Endodermal cell (in vitro differentiated cells): ENCODE results near the gene IHH. TPM values are rescaled to one million over a fixed set of nuclear protein-coding genes. Genes with fewer than 3 reads are reported as not detected.
A peak's percentile ranks its signal among the peaks of the same experiment; 100 is the strongest.

ENCODE experiments used
- DNase-seq: peaks from one replicate; pipeline ENCODE4 v3.0.0-alpha.2; 2017
- H3K27ac ChIP-seq: 2 replicates; pipeline ENCODE4 v1.5.1; 2013; ENCODE audit warnings: mild to moderate bottlenecking, low read depth, low read length, moderate library complexity
- H3K27me3 ChIP-seq: 2 replicates; pipeline ENCODE4 v1.6.1; 2013; ENCODE audit warnings: mild to moderate bottlenecking, low read length, moderate library complexity; ENCODE audit not compliant: insufficient read depth, control insufficient read depth, poor library complexity, severe bottlenecking
- H3K36me3 ChIP-seq: 2 replicates; pipeline ENCODE4 v1.7.0; 2013; ENCODE audit warnings: mild to moderate bottlenecking, low read length, moderate library complexity; ENCODE audit not compliant: control insufficient read depth, insufficient read depth
- H3K4me1 ChIP-seq: one replicate; pipeline ENCODE4 v1.7.0; 2013; ENCODE audit warnings: low read length; ENCODE audit not compliant: control insufficient read depth, insufficient read depth
- H3K4me3 ChIP-seq: 2 replicates; pipeline ENCODE4 v1.5.1; 2013; ENCODE audit warnings: mild to moderate bottlenecking, low read length, moderate library complexity
- H3K9ac ChIP-seq: 2 replicates; pipeline ENCODE4 v1.6.1; 2013; ENCODE audit warnings: mild to moderate bottlenecking, low read length, moderate library complexity; ENCODE audit not compliant: poor library complexity, severe bottlenecking; ENCODE audit errors: extremely low read depth
- H3K9me3 ChIP-seq: 2 replicates; pipeline ENCODE4 v1.6.1; 2013; ENCODE audit warnings: mild to moderate bottlenecking, low read length, moderate library complexity; ENCODE audit not compliant: control insufficient read depth
- H3K27ac Mint-ChIP-seq: 2 replicates; pipeline ENCODE4 v1.8.0; 2020; ENCODE audit warnings: mixed read lengths
- H3K27me3 Mint-ChIP-seq: 2 replicates; pipeline ENCODE4 v1.8.0; 2021; ENCODE audit warnings: mild to moderate bottlenecking, mixed read lengths; ENCODE audit not compliant: insufficient read depth
- H3K36me3 Mint-ChIP-seq: 2 replicates; pipeline ENCODE4 v1.8.0; 2020; ENCODE audit warnings: low read depth, mixed read lengths
- H3K4me1 Mint-ChIP-seq: 2 replicates; pipeline ENCODE4 v1.8.0; 2020; ENCODE audit warnings: mixed read lengths
- H3K4me3 Mint-ChIP-seq: 2 replicates; pipeline ENCODE4 v1.8.0; 2020; ENCODE audit warnings: mild to moderate bottlenecking, moderate library complexity, mixed read lengths
- H3K9me3 Mint-ChIP-seq: 2 replicates; pipeline ENCODE4 v1.8.0; 2020; ENCODE audit warnings: mild to moderate bottlenecking, mixed read lengths
- WGBS, 2 experiments: methylation state at CpG; one replicate each; pipeline versions ENCODE4 v1.1.5 to v1.1.7; 2013; ENCODE audit warnings: missing lambda C conversion rate in 2 of 2, mixed read lengths in 1 of 2; ENCODE audit not compliant: insufficient coverage in 1 of 2, insufficient read length in 1 of 2; 5-methylcytosine and 5-hydroxymethylcytosine counted together
- total RNA-seq, 2 donors: library from RNA; stranded (reverse); fragmentation: NEBNext Ultra II Directional in 1 of 2; extraction: Animal tissue kit (Norgen Biotek cat#: 25700) in 1 of 2; gene quantifications; 2 replicates in 1 of 2; 3 replicates in 1 of 2; pipeline ENCODE4 v1.2.1, GENCODE V29; 2021
- TF ChIP-seq, protein P1 (sequence below): fragments of 200-600 bp; sonication (generic); conservative IDR thresholded peaks from 2 replicates; pipeline ENCODE4 v1.5.0; 2021; ENCODE audit warnings: antibody characterized with exemption, mild to moderate bottlenecking

Gene IHH
- total RNA-seq, 2 donors from 2014 or later = 2.1 to 10.3 TPM

DNA sequence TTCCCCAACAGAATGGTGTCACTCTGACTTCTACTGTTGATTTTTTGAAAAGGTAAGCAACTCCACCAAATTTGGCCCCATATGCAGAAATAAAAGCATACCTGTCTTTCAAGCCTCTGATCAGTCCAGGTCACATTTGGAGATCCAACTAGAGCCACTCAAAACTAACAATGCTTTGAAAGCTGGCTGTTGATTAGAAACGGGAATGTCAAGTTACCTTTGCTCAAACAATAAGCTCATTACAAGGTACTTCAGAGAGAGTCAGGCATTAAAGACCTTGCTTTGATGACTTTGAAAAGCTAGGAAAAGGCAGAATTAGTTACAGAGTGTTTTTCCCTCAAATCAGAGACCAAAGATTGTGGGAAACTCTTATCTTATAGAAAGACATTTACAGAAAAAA lies 4.8 kb upstream of the IHH start:
- H3K27ac Mint-ChIP-seq = no peak overlapping the region
- Histone ChIP-seq H3K4me3 (no peak overlapping the region), H3K36me3 (no peaks in the 10 kb centered on the region), H3K9me3 (no peaks in the 10 kb centered on the region), H3K27me3 (peaks cover 57% of the 10 kb centered on the region), H3K4me1 (peaks cover 10% of the 10 kb centered on the region), H3K27ac (no peak overlapping the region), H3K9ac (no peak overlapping the region)
- H3K4me1 Mint-ChIP-seq = peaks cover 29% of the 10 kb centered on the region
- no peak overlapping the region for H3K4me3 Mint-ChIP-seq
- H3K9me3 Mint-ChIP-seq = no peaks in the 10 kb centered on the region
- TF ChIP-seq, protein P1, sequence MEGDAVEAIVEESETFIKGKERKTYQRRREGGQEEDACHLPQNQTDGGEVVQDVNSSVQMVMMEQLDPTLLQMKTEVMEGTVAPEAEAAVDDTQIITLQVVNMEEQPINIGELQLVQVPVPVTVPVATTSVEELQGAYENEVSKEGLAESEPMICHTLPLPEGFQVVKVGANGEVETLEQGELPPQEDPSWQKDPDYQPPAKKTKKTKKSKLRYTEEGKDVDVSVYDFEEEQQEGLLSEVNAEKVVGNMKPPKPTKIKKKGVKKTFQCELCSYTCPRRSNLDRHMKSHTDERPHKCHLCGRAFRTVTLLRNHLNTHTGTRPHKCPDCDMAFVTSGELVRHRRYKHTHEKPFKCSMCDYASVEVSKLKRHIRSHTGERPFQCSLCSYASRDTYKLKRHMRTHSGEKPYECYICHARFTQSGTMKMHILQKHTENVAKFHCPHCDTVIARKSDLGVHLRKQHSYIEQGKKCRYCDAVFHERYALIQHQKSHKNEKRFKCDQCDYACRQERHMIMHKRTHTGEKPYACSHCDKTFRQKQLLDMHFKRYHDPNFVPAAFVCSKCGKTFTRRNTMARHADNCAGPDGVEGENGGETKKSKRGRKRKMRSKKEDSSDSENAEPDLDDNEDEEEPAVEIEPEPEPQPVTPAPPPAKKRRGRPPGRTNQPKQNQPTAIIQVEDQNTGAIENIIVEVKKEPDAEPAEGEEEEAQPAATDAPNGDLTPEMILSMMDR = no peak
- DNase-seq = no peak
- peaks cover 62% of the 10 kb centered on the region for H3K27me3 Mint-ChIP-seq
- H3K36me3 Mint-ChIP-seq = no peaks in the 10 kb centered on the region
- 75 to 86% methylated on average over 1 of the region's 1 CpG for WGBS, 2 experiments

DNA sequence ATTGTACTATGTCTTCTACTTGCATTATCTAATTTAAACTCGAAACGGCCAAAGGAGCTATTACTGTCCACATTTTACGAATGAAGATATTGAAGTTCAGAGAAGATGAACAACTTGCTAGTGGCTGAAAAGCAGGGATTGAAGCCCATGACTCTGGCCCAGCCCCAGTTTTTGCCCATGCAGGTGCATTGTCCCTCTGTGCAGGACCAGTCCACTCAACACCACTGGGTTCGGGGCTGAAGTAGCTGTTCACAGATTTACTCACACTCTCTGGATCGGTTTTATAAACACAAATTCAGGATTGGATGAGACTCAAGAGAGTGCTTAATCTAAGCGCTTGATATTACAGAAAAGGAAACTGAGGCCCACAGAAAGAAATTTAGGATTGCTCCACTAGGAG lies 1.4 kb upstream of the IHH start:
- DNase-seq = no peak
- peaks cover 87% of the 10 kb centered on the region for H3K27me3 ChIP-seq
- TF ChIP-seq, protein P1 = no peak
- H3K4me1 ChIP-seq = peaks cover 16% of the 10 kb centered on the region
- no peak overlapping the region for H3K27ac ChIP-seq
- no peak overlapping the region for H3K9ac ChIP-seq
- no peaks in the 10 kb centered on the region for H3K9me3 Mint-ChIP-seq
- no peak overlapping the region for H3K4me3 Mint-ChIP-seq
- no peaks in the 10 kb centered on the region for H3K36me3 ChIP-seq
- no peak overlapping the region for H3K27ac Mint-ChIP-seq
- peaks cover 26% of the 10 kb centered on the region for H3K4me1 Mint-ChIP-seq
- no peak overlapping the region for H3K4me3 ChIP-seq
- peaks cover 89% of the 10 kb centered on the region for H3K27me3 Mint-ChIP-seq
- H3K36me3 Mint-ChIP-seq = no peaks in the 10 kb centered on the region
- no peaks in the 10 kb centered on the region for H3K9me3 ChIP-seq
- 70 to 79% methylated on average over 2 to 6 of the region's 6 CpGs for WGBS, 2 experiments

DNA sequence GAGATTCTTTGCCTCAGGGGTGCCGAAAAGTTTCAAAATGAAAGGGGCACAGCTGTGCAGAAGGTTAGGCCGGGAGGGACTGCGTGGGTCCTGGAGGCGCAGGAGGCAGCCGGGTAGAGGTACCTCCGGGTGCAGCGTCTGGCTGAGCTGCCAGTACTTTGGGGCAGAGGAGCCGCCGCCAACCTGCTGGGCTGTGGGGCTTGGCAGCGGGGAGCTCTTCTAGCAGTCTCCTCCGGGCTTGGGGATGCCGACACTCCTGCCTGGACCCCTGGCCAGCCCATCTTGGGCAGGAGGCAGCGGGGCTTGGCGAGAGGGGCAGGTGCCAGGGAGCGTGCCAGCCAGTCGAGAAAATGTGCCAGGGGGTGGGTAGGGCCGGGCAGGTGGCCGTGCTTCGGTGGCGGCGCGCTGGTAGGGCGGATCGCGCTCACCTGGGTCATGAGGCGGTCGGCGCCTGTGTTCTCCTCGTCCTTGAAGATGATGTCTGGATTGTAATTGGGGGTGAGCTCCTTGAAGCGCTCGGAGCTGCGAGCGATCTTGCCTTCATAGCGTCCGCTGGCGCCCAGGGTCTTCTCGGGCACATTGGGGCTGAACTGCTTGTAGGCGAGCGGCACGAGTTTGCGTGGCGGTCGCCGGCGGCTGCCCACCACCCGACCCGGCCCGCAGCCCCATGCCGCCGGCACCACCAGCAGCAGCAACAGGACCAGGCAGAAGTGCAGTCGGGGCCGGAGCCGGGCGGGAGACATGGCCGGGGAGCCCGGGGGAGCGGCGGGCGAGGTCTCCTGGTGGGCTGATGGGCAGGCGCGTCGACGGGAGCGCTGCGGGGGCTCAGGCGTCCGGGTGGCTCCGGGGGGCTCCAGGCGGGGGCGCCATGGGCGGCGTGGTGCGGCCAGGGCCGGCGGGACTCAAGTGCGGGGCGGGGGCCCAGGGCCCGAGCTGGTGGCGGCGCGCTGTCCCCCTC lies 717 bp downstream of the IHH start:
- H3K4me1 Mint-ChIP-seq = peaks cover 22% of the 10 kb centered on the region
- Histone ChIP-seq H3K9ac (no peak overlapping the region), H3K4me3 (peak overlapping the region; percentile 79), H3K4me1 (peaks cover 16% of the 10 kb centered on the region), H3K27me3 (peaks cover 98% of the 10 kb centered on the region), H3K27ac (no peak overlapping the region), H3K36me3 (no peaks in the 10 kb centered on the region), H3K9me3 (no peaks in the 10 kb centered on the region)
- no peak overlapping the region for H3K27ac Mint-ChIP-seq
- peak; percentile 73 for DNase-seq
- H3K36me3 Mint-ChIP-seq = peaks cover 7% of the 10 kb centered on the region
- peak overlapping the region; percentile 68 for H3K4me3 Mint-ChIP-seq
- H3K9me3 Mint-ChIP-seq = no peaks in the 10 kb centered on the region
- TF ChIP-seq, protein P1 = no peak
- WGBS, 2 experiments = 7 to 11% methylated on average over 18 to 81 of the region's 81 CpGs
- peaks cover 93% of the 10 kb centered on the region for H3K27me3 Mint-ChIP-seq
